K562 (cell line): ENCODE data around the gene ARMC8. TPM values are rescaled to one million over a fixed set of nuclear protein-coding genes. Genes with fewer than 3 reads are reported as not detected.

Experiments
- ARID2 ChIP-seq: fragments of 450-650 bp; IDR thresholded peaks from 2 replicates; pipeline ENCODE4 v1.6.1; 2017; ENCODE audit warnings: antibody characterized with exemption, mild to moderate bottlenecking
- CREB5 ChIP-seq: fragments of 250-450 bp; sonication (Bioruptor Pico); IDR thresholded peaks from 2 replicates; pipeline ENCODE4 v1.5.0; 2020; ENCODE audit warnings: mild to moderate bottlenecking
- DDX20 ChIP-seq: fragments of 450-650 bp; IDR thresholded peaks from 2 replicates; pipeline ENCODE4 v1.6.1; 2016; ENCODE audit warnings: missing genetic modification characterization, low read depth, mild to moderate bottlenecking, missing compliant biosample characterization, moderate library complexity
- GTF2F1 ChIP-seq: IDR thresholded peaks from 2 replicates; pipeline ENCODE4 v1.6.1; 2011; ENCODE audit warnings: low read depth, low read length, improper control_type of control experiment
- HDAC8 ChIP-seq: fragments of 450-650 bp; IDR thresholded peaks from 2 replicates; pipeline ENCODE4 v1.6.1; 2016; ENCODE audit warnings: mild to moderate bottlenecking, missing genetic modification characterization, moderate library complexity, missing compliant biosample characterization
- JUNB ChIP-seq: fragments of 450-650 bp; formaldehyde crosslinking; conservative IDR thresholded peaks from 2 replicates; pipeline ENCODE4 v1.4.0; 2020; ENCODE audit warnings: mild to moderate bottlenecking
- KDM2B ChIP-seq: fragments of 250-450 bp; sonication (Bioruptor Pico); IDR thresholded peaks from 2 replicates; pipeline ENCODE4 v1.8.0; 2021; ENCODE audit warnings: mild to moderate bottlenecking, moderate library complexity
- NFE2L1 ChIP-seq: fragments of 450-650 bp; IDR thresholded peaks from 2 replicates; pipeline ENCODE4 v1.6.1; 2016; ENCODE audit warnings: missing genetic modification characterization, low read depth, mild to moderate bottlenecking, missing compliant biosample characterization, moderate library complexity, borderline replicate concordance
- NFRKB ChIP-seq: fragments of 450-650 bp; IDR thresholded peaks from 2 replicates; pipeline ENCODE4 v1.6.1; 2016; ENCODE audit warnings: low read depth
- NONO ChIP-seq, 2 experiments: fragments of 200-400 bp in 1 of 2; fragments of 450-650 bp in 1 of 2; formaldehyde crosslinking in 1 of 2; IDR thresholded peaks; 2 replicates each; pipeline ENCODE4 v1.6.1; 2017; ENCODE audit warnings: low read depth in 2 of 2, mild to moderate bottlenecking in 2 of 2, moderate library complexity in 2 of 2, low read length in 1 of 2
- PCBP2 ChIP-seq: fragments of 200-400 bp; formaldehyde crosslinking; IDR thresholded peaks from 2 replicates; pipeline ENCODE4 v1.6.1; 2018; ENCODE audit warnings: low read length, low read depth, mild to moderate bottlenecking, moderate library complexity; ENCODE audit not compliant: poor library complexity, severe bottlenecking
- RBM22 ChIP-seq: fragments of 200-400 bp; formaldehyde crosslinking; IDR thresholded peaks from 2 replicates; pipeline ENCODE4 v1.6.1; 2018; ENCODE audit warnings: low read length, low read depth; ENCODE audit not compliant: poor library complexity, severe bottlenecking
- RBM34 ChIP-seq: fragments of 200-400 bp; formaldehyde crosslinking; IDR thresholded peaks from 2 replicates; pipeline ENCODE4 v1.6.1; 2018; ENCODE audit warnings: low read length, borderline replicate concordance; ENCODE audit not compliant: insufficient read depth
- SAFB2 ChIP-seq: fragments of 200-400 bp; formaldehyde crosslinking; IDR thresholded peaks from 2 replicates; pipeline ENCODE4 v1.6.1; 2018; ENCODE audit warnings: borderline replicate concordance, low read length, low read depth, moderate library complexity; ENCODE audit not compliant: severe bottlenecking
- SNAPC5 ChIP-seq: fragments of 250-450 bp; sonication (Bioruptor Pico); IDR thresholded peaks from 2 replicates; pipeline ENCODE4 v1.8.0; 2021; ENCODE audit warnings: moderate library complexity, mild to moderate bottlenecking, inconsistent platforms
- TRIM24 ChIP-seq, 2 experiments: fragments of 450-650 bp; IDR thresholded peaks; 2 replicates each; pipeline ENCODE4 v1.6.1; 2016
- XRCC4 ChIP-seq: IDR thresholded peaks from one replicate; pipeline ENCODE4 v1.6.1; 2011; ENCODE audit not compliant: insufficient read depth, insufficient read length; ENCODE audit errors: extremely low read depth
- ZNF512 ChIP-seq: IDR thresholded peaks from 2 replicates; pipeline ENCODE4 v1.6.1; 2016; ENCODE audit warnings: missing genetic modification characterization, missing compliant biosample characterization
- ZNF696 ChIP-seq: fragments of 250-450 bp; sonication (Bioruptor Pico); conservative IDR thresholded peaks from 2 replicates; pipeline ENCODE4 v1.4.0; 2020; ENCODE audit warnings: mild to moderate bottlenecking, moderate library complexity
- polyA plus RNA-seq, 8 experiments: library from polyadenylated mRNA; depleted of rRNA in 4 of 8; stranded (reverse) in 5 of 8; unstranded in 3 of 8; fragments of >200 nt; fragmentation: Nextera tagmentation in 2 of 8; fragmentation: Illumina TruSeq in 1 of 8; extraction: Ambion mirVana in 2 of 8; extraction: Trizol in 1 of 8; gene quantifications; 2 replicates each; pipeline versions ENCODE4 v1.2.1 to v1.2.3, GENCODE V29; 2011 to 2014; ENCODE audit warnings: inconsistent platforms in 1 of 8, missing spikeins in 1 of 8
- total RNA-seq, 7 experiments: library from RNA; depleted of rRNA in 6 of 7; stranded (reverse); fragments of >200 nt in 6 of 7; fragmentation: Illumina TruSeq in 2 of 7; extraction: Trizol in 2 of 7; gene quantifications; 2 replicates each; pipeline versions ENCODE4 v1.2.1 to v1.2.3, GENCODE V29; 2011 to 2021; ENCODE audit warnings: low replicate concordance in 1 of 7
- TF ChIP-seq, protein P1 (sequence below): fragments of 450-650 bp; IDR thresholded peaks from 2 replicates; pipeline ENCODE4 v1.7.0; 2016; ENCODE audit warnings: borderline replicate concordance
- TF ChIP-seq, protein P2 (sequence below): fragments of 250-450 bp; sonication (Bioruptor Pico); IDR thresholded peaks from 2 replicates; pipeline ENCODE4 v1.4.0; 2020; ENCODE audit warnings: mild to moderate bottlenecking

ARMC8 gene
- total and polyA plus RNA-seq, 9 of the 15 experiments (the other 6 are each of a cell fraction or from before 2014, with no cell fraction given), result 22.4 to 76.1 (median 37.3) TPM

DNA sequence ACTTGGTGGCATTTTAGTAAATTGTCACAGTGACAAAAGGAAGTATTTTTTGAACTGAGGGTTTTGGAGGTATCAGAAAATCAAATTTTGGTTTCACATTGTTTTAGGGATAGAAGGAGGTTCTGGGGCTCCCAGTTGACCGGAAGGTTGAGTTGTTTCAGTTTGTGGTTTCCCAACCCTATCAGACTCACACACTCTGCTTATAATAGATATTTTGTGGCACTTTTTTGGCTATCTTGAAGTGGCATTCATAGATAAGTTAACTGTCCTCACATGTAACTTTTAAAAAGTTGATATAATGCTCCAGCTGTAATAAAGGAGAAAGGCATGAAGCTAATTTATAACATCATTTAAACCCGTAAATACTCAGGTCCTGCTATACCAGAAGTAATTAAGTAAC, 12.8 kb downstream of the ARMC8 start (continued):
- TF ChIP-seq, protein P1, sequence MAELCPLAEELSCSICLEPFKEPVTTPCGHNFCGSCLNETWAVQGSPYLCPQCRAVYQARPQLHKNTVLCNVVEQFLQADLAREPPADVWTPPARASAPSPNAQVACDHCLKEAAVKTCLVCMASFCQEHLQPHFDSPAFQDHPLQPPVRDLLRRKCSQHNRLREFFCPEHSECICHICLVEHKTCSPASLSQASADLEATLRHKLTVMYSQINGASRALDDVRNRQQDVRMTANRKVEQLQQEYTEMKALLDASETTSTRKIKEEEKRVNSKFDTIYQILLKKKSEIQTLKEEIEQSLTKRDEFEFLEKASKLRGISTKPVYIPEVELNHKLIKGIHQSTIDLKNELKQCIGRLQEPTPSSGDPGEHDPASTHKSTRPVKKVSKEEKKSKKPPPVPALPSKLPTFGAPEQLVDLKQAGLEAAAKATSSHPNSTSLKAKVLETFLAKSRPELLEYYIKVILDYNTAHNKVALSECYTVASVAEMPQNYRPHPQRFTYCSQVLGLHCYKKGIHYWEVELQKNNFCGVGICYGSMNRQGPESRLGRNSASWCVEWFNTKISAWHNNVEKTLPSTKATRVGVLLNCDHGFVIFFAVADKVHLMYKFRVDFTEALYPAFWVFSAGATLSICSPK, result no peak
- TF ChIP-seq TRIM24 (IDR thresholded peaks at IDR 0.05) (peak; percentile 51 to 75; a peak in 3 of 4 replicates), SAFB2 (no peak), RBM22 (no peak), NFE2L1 (tag) (no peak), DDX20 (tag) (no peak), KDM2B (CRISPR knock-in tag) (no peak), SNAPC5 (CRISPR knock-in tag) (no peak), NONO (IDR thresholded peaks at IDR 0.05; ENCODE audit: low read depth in 2 of 2, low read length in 1 of 2) (no peak), CREB5 (no peak), PCBP2 (no peak), ZNF696 (CRISPR knock-in tag) (no peak), HDAC8 (no peak), ARID2 (no peak), GTF2F1 (no peak), ZNF512 (tag) (no peak), NFRKB (no peak), XRCC4 (no peak), RBM34 (no peak), JUNB (CRISPR knock-in tag) (no peak)
- TF ChIP-seq, protein P2, sequence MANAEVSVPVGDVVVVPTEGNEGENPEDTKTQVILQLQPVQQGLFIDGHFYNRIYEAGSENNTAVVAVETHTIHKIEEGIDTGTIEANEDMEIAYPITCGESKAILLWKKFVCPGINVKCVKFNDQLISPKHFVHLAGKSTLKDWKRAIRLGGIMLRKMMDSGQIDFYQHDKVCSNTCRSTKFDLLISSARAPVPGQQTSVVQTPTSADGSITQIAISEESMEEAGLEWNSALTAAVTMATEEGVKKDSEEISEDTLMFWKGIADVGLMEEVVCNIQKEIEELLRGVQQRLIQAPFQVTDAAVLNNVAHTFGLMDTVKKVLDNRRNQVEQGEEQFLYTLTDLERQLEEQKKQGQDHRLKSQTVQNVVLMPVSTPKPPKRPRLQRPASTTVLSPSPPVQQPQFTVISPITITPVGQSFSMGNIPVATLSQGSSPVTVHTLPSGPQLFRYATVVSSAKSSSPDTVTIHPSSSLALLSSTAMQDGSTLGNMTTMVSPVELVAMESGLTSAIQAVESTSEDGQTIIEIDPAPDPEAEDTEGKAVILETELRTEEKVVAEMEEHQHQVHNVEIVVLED, result no peak
